Endodermal cell (in vitro differentiated cells): ENCODE measurements around the gene PDE4D. TPM values are rescaled to one million over a fixed set of nuclear protein-coding genes. Genes with fewer than 3 reads are reported as not detected.
"Not testable (repeated sequence)": the region's sequence is repeated elsewhere in the genome, so short reads cannot be mapped to it uniquely, and the experiment has no call there.

Experiments
- DNase-seq: peaks from one replicate; pipeline ENCODE4 v3.0.0-alpha.2; 2017
- H3K27ac ChIP-seq: 2 replicates; pipeline ENCODE4 v1.5.1; 2013; ENCODE audit warnings: mild to moderate bottlenecking, low read depth, low read length, moderate library complexity
- H3K27me3 ChIP-seq: 2 replicates; pipeline ENCODE4 v1.6.1; 2013; ENCODE audit warnings: mild to moderate bottlenecking, low read length, moderate library complexity; ENCODE audit not compliant: insufficient read depth, control insufficient read depth, poor library complexity, severe bottlenecking
- H3K36me3 ChIP-seq: 2 replicates; pipeline ENCODE4 v1.7.0; 2013; ENCODE audit warnings: mild to moderate bottlenecking, low read length, moderate library complexity; ENCODE audit not compliant: control insufficient read depth, insufficient read depth
- H3K4me1 ChIP-seq: one replicate; pipeline ENCODE4 v1.7.0; 2013; ENCODE audit warnings: low read length; ENCODE audit not compliant: control insufficient read depth, insufficient read depth
- H3K4me3 ChIP-seq: 2 replicates; pipeline ENCODE4 v1.5.1; 2013; ENCODE audit warnings: mild to moderate bottlenecking, low read length, moderate library complexity
- H3K9ac ChIP-seq: 2 replicates; pipeline ENCODE4 v1.6.1; 2013; ENCODE audit warnings: mild to moderate bottlenecking, low read length, moderate library complexity; ENCODE audit not compliant: poor library complexity, severe bottlenecking; ENCODE audit errors: extremely low read depth
- H3K9me3 ChIP-seq: 2 replicates; pipeline ENCODE4 v1.6.1; 2013; ENCODE audit warnings: mild to moderate bottlenecking, low read length, moderate library complexity; ENCODE audit not compliant: control insufficient read depth
- H3K27ac Mint-ChIP-seq: 2 replicates; pipeline ENCODE4 v1.8.0; 2020; ENCODE audit warnings: mixed read lengths
- H3K27me3 Mint-ChIP-seq: 2 replicates; pipeline ENCODE4 v1.8.0; 2021; ENCODE audit warnings: mild to moderate bottlenecking, mixed read lengths; ENCODE audit not compliant: insufficient read depth
- H3K36me3 Mint-ChIP-seq: 2 replicates; pipeline ENCODE4 v1.8.0; 2020; ENCODE audit warnings: low read depth, mixed read lengths
- H3K4me1 Mint-ChIP-seq: 2 replicates; pipeline ENCODE4 v1.8.0; 2020; ENCODE audit warnings: mixed read lengths
- H3K4me3 Mint-ChIP-seq: 2 replicates; pipeline ENCODE4 v1.8.0; 2020; ENCODE audit warnings: mild to moderate bottlenecking, moderate library complexity, mixed read lengths
- H3K9me3 Mint-ChIP-seq: 2 replicates; pipeline ENCODE4 v1.8.0; 2020; ENCODE audit warnings: mild to moderate bottlenecking, mixed read lengths
- CTCF ChIP-seq: fragments of 200-600 bp; sonication (generic); conservative IDR thresholded peaks from 2 replicates; pipeline ENCODE4 v1.5.0; 2021; ENCODE audit warnings: antibody characterized with exemption, mild to moderate bottlenecking
- WGBS, 2 experiments: methylation state at CpG; one replicate each; pipeline versions ENCODE4 v1.1.5 to v1.1.7; 2013; ENCODE audit warnings: missing lambda C conversion rate in 2 of 2, mixed read lengths in 1 of 2; ENCODE audit not compliant: insufficient coverage in 1 of 2, insufficient read length in 1 of 2; 5-methylcytosine and 5-hydroxymethylcytosine counted together
- total RNA-seq, 2 donors: library from RNA; stranded (reverse); fragmentation: NEBNext Ultra II Directional in 1 of 2; extraction: Animal tissue kit (Norgen Biotek cat#: 25700) in 1 of 2; gene quantifications; 2 replicates in 1 of 2; 3 replicates in 1 of 2; pipeline ENCODE4 v1.2.1, GENCODE V29; 2021

The PDE4D gene
- total RNA-seq, 2 donors from 2014 or later, result 9.2 to 11.4 TPM

DNA sequence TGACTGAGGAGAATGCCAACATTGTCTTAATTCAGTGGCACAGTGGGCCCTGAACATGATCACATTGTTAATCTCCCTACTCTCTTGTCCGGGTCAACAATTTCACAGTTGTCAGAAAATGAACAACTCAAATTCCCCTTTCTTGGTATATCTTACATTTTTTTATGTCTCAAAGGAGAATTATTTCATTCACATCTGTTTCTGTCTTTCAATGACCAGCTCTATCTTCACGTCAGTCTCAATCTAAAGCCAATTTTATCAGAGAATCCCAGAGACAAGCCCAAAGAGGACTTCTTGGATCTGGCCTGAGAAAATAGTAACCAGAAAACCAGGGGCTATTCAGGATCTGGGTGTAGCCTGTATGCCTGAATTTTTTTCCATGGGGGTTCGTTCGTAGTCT lies 477.5 kb downstream of the PDE4D start:
- Mint-ChIP-seq H3K9me3 (peaks cover 18% of the 10 kb centered on the region), H3K27me3 (peaks cover 2% of the 10 kb centered on the region), H3K27ac (no peak overlapping the region), H3K4me3 (no peak overlapping the region), H3K36me3 (no peaks in the 10 kb centered on the region), H3K4me1 (peaks cover 6% of the 10 kb centered on the region)
- Histone ChIP-seq H3K9me3 (peaks cover 39% of the 10 kb centered on the region), H3K9ac (no peak overlapping the region), H3K4me1 (no peaks in the 10 kb centered on the region), H3K27me3 (no peaks in the 10 kb centered on the region), H3K4me3 (no peak overlapping the region), H3K27ac (no peak overlapping the region), H3K36me3 (no peaks in the 10 kb centered on the region)
- DNase-seq, result no peak
- TF ChIP-seq CTCF, result no peak
- WGBS, 2 experiments, result 92 to 100% methylated on average over 4 of the region's 4 CpGs

GRCh38 chr5:59412428-59412827 lies 481.1 kb downstream of the PDE4D start:
- DNase-seq, result no peak
- no peak overlapping the region for H3K9ac ChIP-seq
- Mint-ChIP-seq H3K36me3 (no peaks in the 10 kb centered on the region), H3K4me3 (no peak overlapping the region), H3K9me3 (peaks cover 45% of the 10 kb centered on the region), H3K4me1 (no peaks in the 10 kb centered on the region), H3K27ac (no peak overlapping the region), H3K27me3 (no peaks in the 10 kb centered on the region)
- no peak overlapping the region for H3K27ac ChIP-seq
- H3K9me3 ChIP-seq, result peaks cover 44% of the 10 kb centered on the region
- WGBS, 2 experiments, result 92 to 100% methylated on average over 1 to 2 of the region's 2 CpGs
- peak overlapping the region; percentile 15 for H3K4me3 ChIP-seq
- TF ChIP-seq CTCF, result no peak
- H3K4me1 ChIP-seq, result no peaks in the 10 kb centered on the region
- H3K27me3 ChIP-seq, result no peaks in the 10 kb centered on the region
- H3K36me3 ChIP-seq, result no peaks in the 10 kb centered on the region

- 92 to 95% methylated on average over 3 of the region's 3 CpGs for WGBS, 2 experiments
- DNase-seq, H3K27me3 ChIP-seq, H3K27ac ChIP-seq, H3K9ac ChIP-seq, H3K36me3 Mint-ChIP-seq, H3K4me3 Mint-ChIP-seq, H3K4me1 Mint-ChIP-seq, H3K27me3 Mint-ChIP-seq, H3K4me1 ChIP-seq, H3K36me3 ChIP-seq, H3K27ac Mint-ChIP-seq, H3K4me3 ChIP-seq: not testable (repeated sequence)
- peaks cover 63% of the 10 kb centered on the region for H3K9me3 Mint-ChIP-seq
- peaks cover 53% of the 10 kb centered on the region for H3K9me3 ChIP-seq
These were observed 484.5 kb downstream of the PDE4D start for GRCh38 chr5:59408997-59409396.

- Histone ChIP-seq H3K27me3 (no peaks in the 10 kb centered on the region), H3K4me1 (no peaks in the 10 kb centered on the region), H3K36me3 (no peaks in the 10 kb centered on the region), H3K9me3 (peaks cover 52% of the 10 kb centered on the region), H3K4me3 (no peak overlapping the region), H3K27ac (no peak overlapping the region), H3K9ac (no peak overlapping the region)
- DNase-seq, result no peak
- Mint-ChIP-seq H3K36me3 (no peaks in the 10 kb centered on the region), H3K9me3 (peaks cover 66% of the 10 kb centered on the region), H3K27ac (no peak overlapping the region), H3K27me3 (no peaks in the 10 kb centered on the region), H3K4me1 (no peaks in the 10 kb centered on the region), H3K4me3 (no peak overlapping the region)
- no peak for TF ChIP-seq CTCF
- 98% methylated on average over 1 of the region's 1 CpG; no CpG with 5 or more reads in 1 of the 2 experiments for WGBS, 2 experiments
These were observed 485.6 kb downstream of the PDE4D start for GRCh38 chr5:59407967-59408366.
